MCF 10A (cell line): ENCODE data around the gene BASP1. TPM values are rescaled to one million over a fixed set of nuclear protein-coding genes. Genes with fewer than 3 reads are reported as not detected.

Source experiments
- BruUV-seq: library from RNA; stranded (reverse); fragments of 400-500 nt; replicated peaks from 2 replicates; lab custom pipeline; 2021; lab: Mats Ljungman, UMichigan
- CTCF ChIA-PET: fragments of 300-600 bp; sonication (Branson Sonifier 250); formaldehyde crosslinking; extraction: SDS; loops from one replicate; lab custom pipeline; 2021; ENCODE audit warnings: antibody characterized with exemption, inconsistent platforms; lab: Yijun Ruan, JAX
- POLR2A ChIA-PET: fragments of 300-600, 350-650 bp; sonication (Branson Sonifier 250); formaldehyde crosslinking; extraction: SDS; loops from one replicate; lab custom pipeline; 2020; ENCODE audit warnings: antibody characterized with exemption, inconsistent platforms; lab: Yijun Ruan, JAX
- DNase-seq: peaks from one replicate; pipeline ENCODE4 v3.0.0-alpha.2; 2018; ENCODE audit not compliant: unreplicated experiment
- H3K27ac Mint-ChIP-seq: one replicate; pipeline ENCODE4 v1.8.0; 2022; ENCODE audit warnings: mild to moderate bottlenecking, low read depth, mixed read lengths; ENCODE audit not compliant: unreplicated experiment
- H3K27me3 Mint-ChIP-seq: one replicate; pipeline ENCODE4 v1.8.0; 2022; ENCODE audit warnings: mixed read lengths; ENCODE audit not compliant: insufficient read depth, unreplicated experiment
- H3K36me3 Mint-ChIP-seq: one replicate; pipeline ENCODE4 v1.8.0; 2022; ENCODE audit warnings: mild to moderate bottlenecking, moderate library complexity, mixed read lengths; ENCODE audit not compliant: insufficient read depth, unreplicated experiment
- H3K4me1 Mint-ChIP-seq: one replicate; pipeline ENCODE4 v1.8.0; 2022; ENCODE audit warnings: mixed read lengths; ENCODE audit not compliant: insufficient read depth, unreplicated experiment
- H3K4me3 Mint-ChIP-seq: one replicate; pipeline ENCODE4 v1.8.0; 2022; ENCODE audit warnings: mild to moderate bottlenecking, moderate library complexity, mixed read lengths; ENCODE audit not compliant: unreplicated experiment
- H3K9me3 Mint-ChIP-seq: one replicate; pipeline ENCODE4 v1.8.0; 2022; ENCODE audit warnings: mixed read lengths; ENCODE audit not compliant: unreplicated experiment
- intact Hi-C: fragments of 100-400 bp; cut with micrococcal nuclease; formaldehyde crosslinking; loops from 2 replicates; pipeline ENCODE4 v1.14.1; 2022
- total RNA-seq: library from RNA; stranded (reverse); gene quantifications from 2 replicates; pipeline ENCODE4 v1.2.3, GENCODE V29; 2022
- TF ChIP-seq, protein P1 (sequence below): fragments of 200-600 bp; IDR thresholded peaks from one replicate; pipeline ENCODE4 v1.8.0; 2022; ENCODE audit warnings: antibody characterized with exemption, mild to moderate bottlenecking; ENCODE audit not compliant: unreplicated experiment

Gene BASP1
- total RNA-seq, 1 experiment from 2014 or later = 84.5 TPM

DNA sequence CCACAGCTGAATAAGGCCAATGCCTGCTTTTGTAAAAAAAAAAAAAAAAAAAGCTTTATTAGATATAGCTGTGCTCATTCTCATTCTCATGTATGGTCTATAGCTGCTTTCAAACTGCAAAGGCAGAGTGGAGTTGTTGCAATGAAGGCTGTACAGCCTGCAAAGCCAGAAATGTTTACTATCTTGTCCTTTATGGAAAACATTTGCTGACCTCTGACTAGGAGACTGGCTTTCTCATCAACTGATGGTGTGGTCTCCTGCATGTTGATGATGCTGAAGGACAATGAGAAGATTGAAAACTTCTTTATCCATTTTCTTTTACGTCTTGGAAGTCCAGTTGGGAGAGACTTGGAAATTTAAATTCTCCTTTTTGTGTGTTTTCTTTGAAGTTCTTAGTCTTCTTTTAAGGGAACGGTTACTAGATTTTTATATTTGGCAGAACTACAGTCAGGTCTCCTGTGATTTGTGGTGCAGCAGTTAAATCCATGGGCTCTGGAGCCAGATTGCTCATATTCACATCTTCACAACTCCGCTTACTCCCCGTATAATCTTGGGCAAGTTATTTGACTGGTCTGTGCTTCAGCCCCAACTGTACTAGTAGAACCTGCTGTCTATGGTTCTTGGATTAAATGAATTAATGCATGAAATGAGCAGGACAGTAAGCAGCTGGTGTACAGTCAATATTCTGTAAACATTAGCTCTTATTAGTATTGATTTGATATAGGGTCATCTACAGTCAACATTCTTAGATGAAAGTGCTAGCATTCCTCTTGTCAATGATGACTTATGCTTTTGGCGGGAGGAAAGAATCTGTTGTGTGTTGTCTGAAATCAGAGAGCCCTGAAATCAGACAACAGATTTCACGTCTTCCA lies 39.7 kb upstream of the BASP1 start:
- no TSS peak for BruUV-seq

DNA sequence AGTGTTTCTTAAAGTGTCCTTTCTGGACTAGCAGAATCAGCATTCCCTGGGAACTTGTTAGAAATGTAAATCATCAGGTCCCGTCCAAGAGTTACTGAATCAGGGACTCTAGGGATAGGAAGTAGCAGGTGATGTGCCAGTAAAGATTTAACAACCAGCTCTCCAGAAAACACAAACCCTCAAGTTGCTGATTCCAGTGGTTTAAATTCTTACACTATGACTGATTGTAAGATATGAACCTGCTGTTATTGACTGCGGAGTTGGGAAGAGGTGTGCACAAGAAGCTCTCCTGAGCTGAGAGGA lies 39.1 kb upstream of the BASP1 start:
- H3K9me3 Mint-ChIP-seq = peaks cover 5% of the 10 kb centered on the region
- peaks cover 7% of the 10 kb centered on the region for H3K4me1 Mint-ChIP-seq
- POLR2A ChIA-PET = no interaction called here
- H3K4me3 Mint-ChIP-seq = no peak overlapping the region
- DNase-seq = no peak
- BruUV-seq = no TSS peak
- CTCF ChIA-PET = interaction anchor here (0.9 to 1.6 kb wide), 2 partner anchors 11 kb away, joined by 3 to 10 read pairs; no protein-coding TSS in a partner anchor
- no peaks in the 10 kb centered on the region for H3K27me3 Mint-ChIP-seq
- H3K27ac Mint-ChIP-seq = no peak overlapping the region
- no peaks in the 10 kb centered on the region for H3K36me3 Mint-ChIP-seq
- TF ChIP-seq, protein P1, sequence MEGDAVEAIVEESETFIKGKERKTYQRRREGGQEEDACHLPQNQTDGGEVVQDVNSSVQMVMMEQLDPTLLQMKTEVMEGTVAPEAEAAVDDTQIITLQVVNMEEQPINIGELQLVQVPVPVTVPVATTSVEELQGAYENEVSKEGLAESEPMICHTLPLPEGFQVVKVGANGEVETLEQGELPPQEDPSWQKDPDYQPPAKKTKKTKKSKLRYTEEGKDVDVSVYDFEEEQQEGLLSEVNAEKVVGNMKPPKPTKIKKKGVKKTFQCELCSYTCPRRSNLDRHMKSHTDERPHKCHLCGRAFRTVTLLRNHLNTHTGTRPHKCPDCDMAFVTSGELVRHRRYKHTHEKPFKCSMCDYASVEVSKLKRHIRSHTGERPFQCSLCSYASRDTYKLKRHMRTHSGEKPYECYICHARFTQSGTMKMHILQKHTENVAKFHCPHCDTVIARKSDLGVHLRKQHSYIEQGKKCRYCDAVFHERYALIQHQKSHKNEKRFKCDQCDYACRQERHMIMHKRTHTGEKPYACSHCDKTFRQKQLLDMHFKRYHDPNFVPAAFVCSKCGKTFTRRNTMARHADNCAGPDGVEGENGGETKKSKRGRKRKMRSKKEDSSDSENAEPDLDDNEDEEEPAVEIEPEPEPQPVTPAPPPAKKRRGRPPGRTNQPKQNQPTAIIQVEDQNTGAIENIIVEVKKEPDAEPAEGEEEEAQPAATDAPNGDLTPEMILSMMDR = no peak
- intact Hi-C loops = no loop called here

More for the DNA sequence above, 39.7 kb upstream of the BASP1 start:
- H3K27me3 Mint-ChIP-seq = no peaks in the 10 kb centered on the region
- peaks cover 7% of the 10 kb centered on the region for H3K4me1 Mint-ChIP-seq
- TF ChIP-seq, protein P1 = no peak
- intact Hi-C loops = no loop called here
- H3K36me3 Mint-ChIP-seq = no peaks in the 10 kb centered on the region
- ChIA-PET POLR2A (no interaction called here), CTCF (interaction anchor here (0.9 to 1.6 kb wide), 2 partner anchors 11 to 12 kb away, joined by 3 to 10 read pairs; no protein-coding TSS in a partner anchor)
- no peak overlapping the region for H3K27ac Mint-ChIP-seq
- DNase-seq = no peak
- peaks cover 5% of the 10 kb centered on the region for H3K9me3 Mint-ChIP-seq
- H3K4me3 Mint-ChIP-seq = no peak overlapping the region

DNA sequence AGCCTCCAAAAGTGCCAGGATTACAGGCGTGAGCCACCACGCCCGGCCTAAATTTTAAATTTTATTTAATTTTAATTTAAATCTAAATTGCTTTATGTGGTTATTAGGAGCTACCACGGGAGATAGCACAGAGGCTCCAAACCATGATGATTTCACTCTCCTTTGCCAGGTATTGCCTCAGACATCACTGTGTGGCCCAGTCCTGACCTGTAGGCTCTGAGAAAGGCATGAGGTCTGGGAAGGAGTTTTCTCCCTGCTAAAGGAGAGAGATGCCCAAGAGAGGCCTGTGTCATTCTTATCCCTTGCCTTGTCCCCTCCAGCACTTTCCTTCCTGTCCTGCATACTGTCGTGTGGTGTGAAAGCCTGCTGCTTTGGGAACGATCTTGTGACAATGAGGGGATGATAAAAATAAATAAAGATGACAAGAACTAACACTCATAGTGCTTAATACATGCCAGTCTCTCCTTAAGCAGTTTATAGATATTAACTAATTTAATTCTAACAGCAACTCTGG lies 37.0 kb upstream of the BASP1 start:
- H3K4me3 Mint-ChIP-seq = no peak overlapping the region
- H3K27me3 Mint-ChIP-seq = no peaks in the 10 kb centered on the region
- H3K36me3 Mint-ChIP-seq = no peaks in the 10 kb centered on the region
- ChIA-PET POLR2A (interaction anchor here (1.4 kb wide), 1 partner anchor 22 kb away, joined by 3 read pairs; no protein-coding TSS in a partner anchor), CTCF (interaction anchor here (0.7 to 4.3 kb wide), 4 partner anchors 10 to 48 kb away, joined by 3 to 31 read pairs (median 4); no protein-coding TSS in a partner anchor)
- H3K4me1 Mint-ChIP-seq = peaks cover 10% of the 10 kb centered on the region
- BruUV-seq = no TSS peak
- TF ChIP-seq, protein P1 = no peak
- intact Hi-C loops = loop anchor here (10.0 kb wide), 1 partner anchor 166 kb away; no protein-coding TSS in a partner anchor
- no peak for DNase-seq
- peak overlapping the region; percentile 46 for H3K27ac Mint-ChIP-seq
- H3K9me3 Mint-ChIP-seq = peaks cover 5% of the 10 kb centered on the region
